M059J (cell line): ENCODE measurements around the gene SFTPB. TPM values are rescaled to one million over a fixed set of nuclear protein-coding genes. Genes with fewer than 3 reads are reported as not detected.

Experiments used
- DNase-seq: peaks from one replicate; pipeline ENCODE4 v3.0.0-alpha.2; 2012; ENCODE audit warnings: low read depth
- total RNA-seq: library from RNA; depleted of rRNA; stranded (reverse); fragments of >200 nt; shearing (Covaris generic); gene quantifications from 2 replicates; pipeline ENCODE4 v1.2.3, GENCODE V29; 2014

The SFTPB gene
- total RNA-seq, 1 experiment from 2014 or later = not detected

DNA sequence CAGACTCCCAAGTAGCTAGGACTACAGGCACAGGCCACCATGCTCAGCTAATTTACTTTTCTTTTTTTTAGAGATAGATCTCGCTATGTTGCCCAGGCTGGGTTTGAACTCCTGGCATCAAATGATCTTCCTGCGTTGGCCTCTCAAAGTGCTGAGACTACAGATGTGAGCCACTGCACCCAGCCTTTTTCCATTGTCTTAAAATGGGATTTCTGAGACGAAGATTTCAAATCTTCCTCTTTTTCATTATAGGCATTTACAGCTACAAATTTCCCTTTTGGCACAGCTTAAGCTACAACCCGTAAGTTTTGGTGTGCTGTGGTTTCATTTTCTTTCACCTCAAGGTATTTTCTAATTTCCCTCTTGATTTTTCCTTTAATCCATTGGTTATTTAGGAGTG lies 34.8 kb upstream of the SFTPB start:
- DNase-seq = no peak

- peak; percentile 71 for DNase-seq
Measured at GRCh38 chr2:85702172-85702571, 34.2 kb upstream of the SFTPB start.

DNA sequence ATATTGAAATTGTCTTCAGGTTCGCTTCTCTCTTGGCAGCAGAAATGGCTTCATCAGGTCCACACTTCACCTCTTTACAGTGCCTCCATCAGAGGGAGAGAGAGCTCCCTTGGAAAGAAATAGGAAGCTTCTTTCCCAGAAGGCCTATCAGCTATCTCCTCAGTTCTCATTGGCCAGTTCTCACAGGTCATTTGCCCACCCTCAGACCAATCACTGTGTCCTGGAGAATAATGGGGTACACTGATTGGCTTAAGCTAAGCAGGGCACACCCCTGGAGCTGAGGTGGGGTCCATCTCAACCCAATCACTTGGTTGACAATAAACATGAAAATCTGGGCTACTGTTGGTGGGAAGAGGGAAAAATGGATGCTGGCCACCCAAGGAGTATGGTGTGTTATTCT lies 31.3 kb upstream of the SFTPB start:
- no peak for DNase-seq

DNA sequence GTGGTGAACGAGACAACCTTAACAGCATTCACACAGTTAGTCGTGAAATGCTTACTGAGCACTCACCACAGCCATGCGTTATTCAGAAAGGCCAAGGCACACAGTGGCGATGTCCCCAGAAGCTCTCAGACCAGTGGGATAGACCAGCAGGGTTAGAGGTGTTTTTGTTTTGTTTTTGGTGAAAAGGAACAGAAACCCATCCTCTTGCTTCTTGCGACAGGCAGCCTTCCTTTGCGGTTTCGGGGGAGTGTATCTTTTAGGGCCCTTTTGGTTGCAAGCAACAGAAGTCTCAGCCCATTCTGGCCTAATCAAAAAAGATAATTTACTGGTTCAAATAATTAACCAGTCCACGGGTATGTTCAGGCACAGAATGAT lies 30.9 kb upstream of the SFTPB start:
- DNase-seq = no peak

DNA sequence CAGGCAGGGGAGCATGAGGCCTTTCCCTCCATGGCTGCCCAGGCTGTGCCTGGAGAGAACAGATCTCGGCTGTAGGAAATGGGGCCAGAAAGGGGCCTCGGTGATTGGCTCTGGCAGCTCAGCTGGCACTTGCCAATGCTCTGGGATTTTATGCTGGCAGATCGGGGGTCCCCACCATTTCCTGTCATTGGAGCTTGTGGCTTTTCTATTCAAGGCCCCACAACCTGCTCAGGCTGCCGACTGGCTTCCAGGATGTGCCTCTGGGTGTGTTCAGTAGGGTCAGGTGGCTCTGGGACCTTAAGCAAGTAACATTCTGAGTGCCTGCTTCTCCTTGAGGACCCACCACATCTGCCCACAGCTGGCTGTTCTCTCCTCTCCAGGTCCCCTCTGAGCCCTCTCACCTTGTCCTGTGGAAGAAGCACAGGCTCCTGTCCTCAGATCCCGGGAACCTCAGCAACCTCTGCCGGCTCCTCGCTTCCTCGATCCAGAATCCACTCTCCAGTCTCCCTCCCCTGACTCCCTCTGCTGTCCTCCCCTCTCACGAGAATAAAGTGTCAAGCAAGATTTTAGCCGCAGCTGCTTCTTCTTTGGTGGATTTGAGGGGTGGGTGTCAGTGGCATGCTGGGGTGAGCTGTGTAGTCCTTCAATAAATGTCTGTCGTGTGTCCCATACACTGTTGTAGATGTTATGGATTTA lies 30.3 kb upstream of the SFTPB start:
- no peak for DNase-seq

GRCh38 chr2:85697716-85698115 lies 29.7 kb upstream of the SFTPB start:
- DNase-seq = no peak

DNA sequence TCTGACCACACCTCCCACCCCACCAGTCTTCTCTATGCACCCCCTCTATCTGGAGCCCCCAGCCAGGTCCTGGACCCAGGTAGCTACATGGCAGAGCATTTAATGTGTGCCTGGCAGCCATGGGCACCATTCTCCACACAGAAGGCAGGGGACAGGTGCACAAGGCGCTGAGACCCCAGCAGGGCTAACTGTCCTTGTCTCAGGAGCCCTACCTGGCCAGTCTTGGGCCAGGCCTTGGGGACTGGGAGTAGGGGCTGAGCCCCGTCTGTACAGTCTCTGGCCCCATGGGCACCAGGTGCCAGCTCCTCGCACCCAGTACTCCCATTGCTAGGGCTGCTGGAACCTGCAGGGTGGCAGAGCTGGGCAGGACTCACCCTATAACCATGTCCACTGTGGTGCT lies 29.1 kb upstream of the SFTPB start:
- DNase-seq = no peak

GRCh38 chr2:85695691-85696668 lies 28.0 kb upstream of the SFTPB start:
- DNase-seq = no peak

DNA sequence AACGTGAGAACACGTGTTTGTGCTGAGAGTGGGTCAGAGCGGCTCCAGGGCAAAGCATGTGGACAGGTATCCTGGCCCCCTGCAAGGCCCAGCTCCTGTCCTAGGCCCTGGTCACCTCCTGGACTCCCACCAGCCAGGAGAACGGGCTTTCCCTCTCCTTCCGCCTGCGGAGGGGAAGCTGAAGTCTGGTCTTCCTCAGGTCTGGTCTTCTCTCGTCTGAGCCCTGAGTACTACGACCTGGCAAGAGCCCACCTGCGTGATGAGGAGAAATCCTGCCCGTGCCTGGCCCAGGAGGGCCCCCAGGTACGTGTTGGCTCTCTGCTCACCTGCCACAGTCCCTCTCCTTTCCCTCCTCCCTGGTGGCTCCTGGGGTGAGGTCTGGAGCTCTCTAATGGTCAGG lies 27.1 kb upstream of the SFTPB start:
- no peak for DNase-seq

GRCh38 chr2:85694052-85695025 lies 26.3 kb upstream of the SFTPB start, which contains the start of gene GNLY:
GNLY (plus strand) TSS chr2:85694358; CDS start chr2:85694419, 61 bp downstream.
- no peak for DNase-seq

DNA sequence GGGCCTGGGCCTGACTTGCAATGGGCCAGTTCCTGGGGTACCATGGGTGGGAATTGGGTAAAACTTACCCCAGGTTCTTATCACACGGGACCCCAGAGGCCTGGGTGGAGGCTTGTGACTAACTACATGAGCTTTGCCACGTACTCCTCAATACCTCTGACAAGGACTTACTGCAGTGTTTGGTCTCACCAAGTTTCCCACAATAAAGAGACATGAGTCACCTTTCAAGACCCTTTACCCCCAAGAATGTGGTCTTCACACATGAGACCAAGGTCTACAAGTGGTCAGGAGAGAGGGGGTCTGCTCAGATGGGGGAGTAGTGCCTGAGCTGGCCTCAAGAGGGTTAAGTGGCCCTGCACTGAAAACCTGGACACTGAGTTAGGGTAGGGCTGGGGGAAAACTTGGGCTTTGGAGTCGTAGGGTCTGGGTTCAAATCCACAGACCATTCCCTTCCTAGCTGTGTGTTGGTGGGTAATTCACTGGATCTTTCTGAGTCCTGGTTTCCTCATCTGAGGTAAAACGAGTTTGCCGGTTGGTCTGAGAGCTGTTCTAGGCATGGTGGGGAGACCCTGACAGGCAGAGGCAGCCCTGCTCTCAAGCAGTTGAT lies 24.1 kb upstream of the SFTPB start:
- no peak for DNase-seq

- DNase-seq = no peak
Measured at GRCh38 chr2:85690932-85691331, 22.9 kb upstream of the SFTPB start.

GRCh38 chr2:85684806-85685205 lies 16.8 kb upstream of the SFTPB start:
- no peak for DNase-seq

- DNase-seq = no peak
Measured at GRCh38 chr2:85684380-85684779, 16.4 kb upstream of the SFTPB start.

- no peak for DNase-seq
Measured at GRCh38 chr2:85682378-85682777, 14.4 kb upstream of the SFTPB start.

DNA sequence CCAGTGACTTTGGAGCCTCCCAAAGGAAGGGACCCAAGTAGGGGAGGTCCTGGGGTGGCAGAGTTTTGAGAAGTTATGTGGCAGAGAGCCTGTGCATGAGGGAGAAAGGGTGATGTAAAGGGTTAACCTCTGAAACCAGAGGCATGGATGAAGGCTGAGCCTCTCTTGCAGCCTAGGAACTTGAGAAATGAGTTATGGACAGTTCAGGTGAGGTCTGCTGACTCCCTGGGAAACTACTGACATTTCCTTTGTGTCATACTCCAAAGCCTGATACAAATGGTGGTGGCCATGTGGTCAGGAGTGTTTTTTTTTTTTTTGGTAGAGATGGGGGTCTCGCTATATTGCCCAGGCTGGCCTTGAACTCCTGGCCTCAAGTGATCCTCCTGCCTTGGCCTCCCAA lies 13.8 kb upstream of the SFTPB start:
- no peak for DNase-seq

- peak; percentile 74 for DNase-seq
Measured at GRCh38 chr2:85681372-85681763, 13.4 kb upstream of the SFTPB start.

GRCh38 chr2:85680707-85681371 lies 12.8 kb upstream of the SFTPB start:
- DNase-seq = peak; percentile 71

- peak; percentile 76 for DNase-seq
Measured at GRCh38 chr2:85678794-85679672, 11.0 kb upstream of the SFTPB start.

GRCh38 chr2:85678377-85678776 lies 10.4 kb upstream of the SFTPB start:
- DNase-seq = no peak
